ENCODE data around the gene CFAP61.

- no peak for TF ChIP-seq CTCF (conservative IDR thresholded peaks at IDR 0.05)
- TF ChIP-seq ZFX (IDR thresholded peaks at IDR 0.05) = no peak
Observed at GRCh38 chr20:20235681-20236080, 183.3 kb downstream of the CFAP61 start.

All from C4-2B (cell line).